Sigmoid colon (tissue), 7 donors: ENCODE results near the gene RAD23B. TPM values are rescaled to one million over a fixed set of nuclear protein-coding genes. Genes with fewer than 3 reads are reported as not detected.

Experiments
- DNase-seq: peaks from one replicate; pipeline ENCODE4 v3.0.0-alpha.2; 2019
- H3K27ac ChIP-seq, 4 donors: fragments of 200-600 bp; sonication (generic); one replicate each; pipeline ENCODE4 v1.5.1; 2016 to 2019; ENCODE audit warnings: mild to moderate bottlenecking in 1 of 4
- H3K27me3 ChIP-seq, 3 donors: fragments of 200-600 bp; sonication (generic); one replicate each; pipeline ENCODE4 v1.5.1; 2019; ENCODE audit warnings: mild to moderate bottlenecking in 1 of 3
- H3K36me3 ChIP-seq, 4 donors: fragments of 200-600 bp; sonication (generic); one replicate each; pipeline ENCODE4 v1.5.1; 2016 to 2019
- H3K4me1 ChIP-seq, 4 donors: fragments of 200-600 bp; sonication (generic); one replicate each; pipeline ENCODE4 v1.5.1; 2017 to 2019
- H3K4me3 ChIP-seq, 4 donors: fragments of 200-600 bp; sonication (generic); one replicate each; pipeline ENCODE4 v1.5.1; 2017 to 2019; ENCODE audit warnings: mild to moderate bottlenecking in 2 of 4, moderate library complexity in 1 of 4
- H3K9me3 ChIP-seq, 4 donors: fragments of 200-600 bp in 3 of 4; sonication (generic) in 3 of 4; one replicate each; pipeline versions ENCODE4 v1.5.1 to v1.6.1; 2013 to 2019
- EP300 ChIP-seq, 4 donors: sonication (generic); formaldehyde crosslinking; IDR thresholded peaks; one replicate each; pipeline ENCODE4 v1.6.1; 2017; ENCODE audit warnings: antibody characterized with exemption in 4 of 4
- POLR2A ChIP-seq, 2 donors: fragments of 450-650 bp; IDR thresholded peaks; one replicate each; pipeline ENCODE4 v1.6.1; 2016; ENCODE audit warnings: antibody characterized with exemption in 2 of 2, mild to moderate bottlenecking in 2 of 2, moderate library complexity in 2 of 2
- POLR2AphosphoS5 ChIP-seq, 4 donors: sonication (generic); formaldehyde crosslinking; IDR thresholded peaks; one replicate each; pipeline ENCODE4 v1.6.1; 2017; ENCODE audit warnings: antibody characterized with exemption in 4 of 4
- WGBS, 2 donors: extraction: QIAGEN DNeasy Blood & Tissue Kit; methylation state at CpG; one replicate each; pipeline ENCODE4 v1.1.7; 2013; 5-methylcytosine and 5-hydroxymethylcytosine counted together
- intact Hi-C: fragments of 100-400 bp; cut with DNase I; formaldehyde crosslinking; loops from one replicate; pipeline ENCODE4 v1.15.1; 2023
- polyA plus RNA-seq, 3 donors: library from polyadenylated mRNA; stranded (reverse); fragments of 200-250 nt; gene quantifications; one replicate each; pipeline ENCODE4 v1.2.3, GENCODE V29; 2013
- total RNA-seq, 4 donors: library from RNA; depleted of rRNA; stranded (reverse); fragments of >200 nt; gene quantifications; one replicate each; pipeline ENCODE4 v1.1.0, GENCODE V29; 2016
- TF ChIP-seq, protein P1 (sequence below), 4 experiments: fragments of 450-650 bp in 3 of 4; fragments of 200-600 bp in 1 of 4; IDR thresholded peaks; one replicate each; pipeline ENCODE4 v1.5.1; 2016 to 2019; ENCODE audit warnings: antibody characterized with exemption in 4 of 4, mild to moderate bottlenecking in 3 of 4, moderate library complexity in 2 of 4
- donor health status: healthy with polysubstance abuse.
- donor health status: Bipolar disorder and iron deficiency.
- donor health status: healthy.

RAD23B gene
- total and polyA plus RNA-seq, 7 donors, result 58.3 to 74.3 (median 62.4) TPM

DNA sequence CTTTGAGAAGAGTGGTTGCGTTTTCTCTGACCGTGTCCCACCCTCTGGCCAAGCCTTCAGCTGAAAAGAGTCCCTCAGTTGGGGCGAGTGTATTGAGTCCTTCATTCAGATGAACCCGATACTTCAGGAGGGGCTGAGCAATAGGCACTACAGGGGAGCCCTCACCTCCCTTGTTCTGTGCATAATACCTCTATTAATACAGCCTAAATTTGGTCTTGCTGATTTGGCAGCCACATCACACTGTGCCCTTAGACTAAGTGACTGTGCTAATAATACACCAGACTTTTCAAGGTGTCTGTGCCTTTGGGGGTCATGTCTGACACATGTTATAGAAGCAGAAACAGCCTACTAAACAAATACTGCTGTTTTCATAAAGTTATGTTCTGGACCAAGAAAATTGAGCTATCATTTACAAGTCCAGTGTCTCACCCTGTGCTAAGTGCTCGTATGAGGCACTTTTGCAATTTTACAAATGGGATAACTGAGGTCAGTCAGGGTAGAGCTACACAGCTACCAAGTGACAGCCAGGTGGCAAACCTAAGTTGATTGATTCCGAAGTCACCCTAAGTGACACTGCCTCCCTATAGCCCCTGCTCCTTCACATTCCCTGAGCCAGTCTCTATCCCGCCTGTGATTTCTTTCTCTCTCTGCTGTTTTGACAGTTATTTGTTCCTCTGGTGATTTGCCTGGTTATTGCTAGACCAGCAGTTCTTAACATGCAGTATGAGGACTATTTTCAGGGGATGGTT is 56.0 kb downstream of the RAD23B start:
- TF ChIP-seq POLR2AphosphoS5 (IDR thresholded peaks at IDR 0.05) (no peak), POLR2A (IDR thresholded peaks at IDR 0.05) (no peak), EP300 (IDR thresholded peaks at IDR 0.05) (no peak)
- TF ChIP-seq, protein P1, sequence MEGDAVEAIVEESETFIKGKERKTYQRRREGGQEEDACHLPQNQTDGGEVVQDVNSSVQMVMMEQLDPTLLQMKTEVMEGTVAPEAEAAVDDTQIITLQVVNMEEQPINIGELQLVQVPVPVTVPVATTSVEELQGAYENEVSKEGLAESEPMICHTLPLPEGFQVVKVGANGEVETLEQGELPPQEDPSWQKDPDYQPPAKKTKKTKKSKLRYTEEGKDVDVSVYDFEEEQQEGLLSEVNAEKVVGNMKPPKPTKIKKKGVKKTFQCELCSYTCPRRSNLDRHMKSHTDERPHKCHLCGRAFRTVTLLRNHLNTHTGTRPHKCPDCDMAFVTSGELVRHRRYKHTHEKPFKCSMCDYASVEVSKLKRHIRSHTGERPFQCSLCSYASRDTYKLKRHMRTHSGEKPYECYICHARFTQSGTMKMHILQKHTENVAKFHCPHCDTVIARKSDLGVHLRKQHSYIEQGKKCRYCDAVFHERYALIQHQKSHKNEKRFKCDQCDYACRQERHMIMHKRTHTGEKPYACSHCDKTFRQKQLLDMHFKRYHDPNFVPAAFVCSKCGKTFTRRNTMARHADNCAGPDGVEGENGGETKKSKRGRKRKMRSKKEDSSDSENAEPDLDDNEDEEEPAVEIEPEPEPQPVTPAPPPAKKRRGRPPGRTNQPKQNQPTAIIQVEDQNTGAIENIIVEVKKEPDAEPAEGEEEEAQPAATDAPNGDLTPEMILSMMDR (IDR thresholded peaks at IDR 0.05), result no peak
- Histone ChIP-seq H3K27ac (no peak overlapping the region), H3K4me1 (peaks cover 0 to 13% (median 3%) of the 10 kb centered on the region in 4 donors), H3K36me3 (peaks cover 0 to 9% (median 1%) of the 10 kb centered on the region in 4 donors), H3K4me3 (no peak overlapping the region), H3K9me3 (no peaks in the 10 kb centered on the region), H3K27me3 (no peaks in the 10 kb centered on the region)
- intact Hi-C loops, result no loop called here
- no peak for DNase-seq
- WGBS, 2 donors, result 96 to 97% methylated on average over 7 of the region's 7 CpGs

DNA sequence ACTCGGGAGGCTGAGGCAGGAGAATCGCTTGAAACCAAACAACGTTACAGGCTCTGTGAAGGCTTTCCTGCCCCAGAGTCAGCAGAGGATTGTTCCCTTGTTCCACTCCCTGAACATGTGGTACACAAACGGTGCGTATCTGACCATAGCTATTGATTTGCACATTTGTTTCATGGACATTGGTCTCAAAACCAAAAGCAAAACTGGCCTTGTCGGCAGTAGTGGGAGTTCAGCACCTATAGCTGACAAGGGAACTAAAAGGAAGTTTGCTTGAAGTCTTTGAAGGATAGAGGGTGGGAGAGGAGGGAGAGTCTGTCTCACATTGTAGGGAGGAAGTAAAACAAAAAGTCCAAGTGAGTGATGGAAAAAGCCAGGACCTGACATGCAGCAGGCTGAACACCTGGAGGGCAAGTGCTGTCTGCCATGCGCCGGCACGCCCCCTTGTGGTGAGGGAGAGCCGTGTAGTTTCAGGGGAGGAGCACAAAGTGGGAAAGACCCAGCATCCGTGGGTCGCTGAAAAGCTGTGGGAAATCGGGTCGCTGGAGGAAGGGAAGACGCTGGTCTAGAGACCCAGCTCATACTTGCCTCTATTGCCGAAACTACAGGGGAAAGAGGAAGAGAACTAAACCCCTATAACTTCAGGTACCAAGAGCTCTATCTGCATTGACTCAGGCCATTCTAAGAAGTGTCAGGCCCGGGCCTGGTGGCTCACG is 58.0 kb downstream of the RAD23B start:
- H3K27me3 ChIP-seq, result no peaks in the 10 kb centered on the region
- TF ChIP-seq POLR2AphosphoS5 (IDR thresholded peaks at IDR 0.05) (peak in 2 of 4 donors; percentile 30 to 31), EP300 (IDR thresholded peaks at IDR 0.05) (no peak), POLR2A (IDR thresholded peaks at IDR 0.05) (no peak)
- TF ChIP-seq, protein P1 (IDR thresholded peaks at IDR 0.05), result peak; percentile 65 to 91 (median 80)
- no peaks in the 10 kb centered on the region for H3K9me3 ChIP-seq
- no peak overlapping the region for H3K27ac ChIP-seq
- no peaks in the 10 kb centered on the region for H3K36me3 ChIP-seq
- H3K4me3 ChIP-seq, result no peak overlapping the region
- peaks cover 0 to 13% (median 3%) of the 10 kb centered on the region in 4 donors for H3K4me1 ChIP-seq
- intact Hi-C loops, result loop anchor here (5.0 kb wide), 1 partner anchor 99 kb away; no protein-coding TSS in a partner anchor
- DNase-seq, result peak; percentile 83
- WGBS, 2 donors, result 28 to 42% methylated on average over 18 of the region's 18 CpGs

DNA sequence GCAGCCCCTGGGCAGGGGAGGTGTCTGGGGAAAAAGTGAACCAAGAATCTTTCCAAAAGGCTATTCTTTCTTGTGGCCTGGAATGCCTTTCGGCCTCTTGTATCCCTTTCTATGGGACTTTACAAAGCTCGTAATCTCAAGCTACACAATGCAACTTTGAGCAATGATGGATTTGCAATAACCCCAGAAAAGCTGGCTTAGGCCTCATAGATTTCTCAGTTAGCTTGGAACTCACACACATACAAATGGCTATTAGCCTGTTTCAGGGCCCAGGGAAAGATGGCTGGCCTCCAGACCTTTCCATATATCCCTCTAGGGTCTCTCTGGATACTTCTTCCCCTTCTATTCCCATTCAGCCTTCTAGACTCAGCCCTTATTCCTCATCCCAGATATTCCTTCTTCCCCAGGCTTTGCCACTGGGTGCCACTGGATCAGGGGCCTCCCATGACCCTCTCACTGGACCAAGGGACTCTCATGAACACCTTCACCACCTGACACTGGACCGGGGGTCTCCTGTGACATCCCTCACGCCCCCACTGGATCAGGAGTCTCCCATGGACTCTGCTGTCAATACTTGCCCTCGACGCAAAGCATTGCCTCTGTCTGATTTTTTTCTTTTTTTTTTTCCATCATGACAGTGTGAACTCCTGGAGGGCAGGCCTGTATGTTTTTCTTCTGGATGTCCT is 59.5 kb downstream of the RAD23B start:
- Histone ChIP-seq H3K4me3 (no peak overlapping the region), H3K9me3 (no peaks in the 10 kb centered on the region), H3K36me3 (no peaks in the 10 kb centered on the region), H3K27ac (no peak overlapping the region), H3K4me1 (peaks cover 0 to 7% (median 2%) of the 10 kb centered on the region in 4 donors), H3K27me3 (no peaks in the 10 kb centered on the region)
- intact Hi-C loops, result loop anchor here (5.0 kb wide), 1 partner anchor 100 kb away; no protein-coding TSS in a partner anchor
- no peak for DNase-seq
- 92 to 95% methylated on average over 6 of the region's 6 CpGs for WGBS, 2 donors
- TF ChIP-seq POLR2AphosphoS5 (IDR thresholded peaks at IDR 0.05) (no peak), POLR2A (IDR thresholded peaks at IDR 0.05) (no peak), EP300 (IDR thresholded peaks at IDR 0.05) (no peak)
- TF ChIP-seq, protein P1 (IDR thresholded peaks at IDR 0.05), result no peak

DNA sequence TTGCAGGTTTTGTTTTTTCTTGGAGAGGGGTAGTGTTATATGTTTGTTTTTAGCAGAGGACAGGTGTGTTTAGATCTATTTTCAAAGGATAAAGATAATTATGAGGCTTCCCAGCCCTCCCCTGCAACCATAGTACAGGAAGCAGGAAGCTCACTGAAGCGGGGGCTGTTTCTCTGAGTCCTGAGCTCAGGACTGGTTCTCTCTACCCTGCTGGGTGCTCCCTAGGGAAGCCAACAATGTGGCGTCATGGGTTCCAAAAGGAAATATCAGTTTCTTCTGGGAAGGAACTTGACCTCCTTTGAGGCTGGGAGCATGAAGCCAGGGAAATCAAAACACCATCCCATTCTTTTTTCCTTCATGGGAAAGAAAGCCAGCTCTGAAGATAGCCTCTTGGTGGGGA is 62.2 kb downstream of the RAD23B start:
- H3K4me1 ChIP-seq, result peaks cover 0 to 3% (median 0%) of the 10 kb centered on the region in 4 donors
- H3K27ac ChIP-seq, result no peak overlapping the region
- H3K27me3 ChIP-seq, result no peaks in the 10 kb centered on the region
- no peaks in the 10 kb centered on the region for H3K36me3 ChIP-seq
- H3K4me3 ChIP-seq, result no peak overlapping the region
- intact Hi-C loops, result no loop called here
- no peaks in the 10 kb centered on the region for H3K9me3 ChIP-seq
- WGBS, 2 donors, result 47 to 71% methylated on average over 2 of the region's 2 CpGs
- no peak for TF ChIP-seq EP300 (IDR thresholded peaks at IDR 0.05)
- TF ChIP-seq POLR2A (IDR thresholded peaks at IDR 0.05), result no peak
- no peak for TF ChIP-seq POLR2AphosphoS5 (IDR thresholded peaks at IDR 0.05)
- TF ChIP-seq, protein P1 (IDR thresholded peaks at IDR 0.05), result no peak
- DNase-seq, result no peak
